Fibroblast of mammary gland (primary cell): Measurements from ENCODE around the gene SMIM22.

Experiments used
- DNase-seq: peaks from one replicate; pipeline ENCODE4 v3.0.0-alpha.2; 2010; ENCODE audit warnings: low read depth
- H3K4me3 ChIP-seq: 2 replicates; pipeline ENCODE4 v1.5.1; 2011; ENCODE audit warnings: low read depth, mild to moderate bottlenecking, low read length, moderate library complexity; ENCODE audit not compliant: control insufficient read depth
- CTCF ChIP-seq: conservative IDR thresholded peaks from 2 replicates; pipeline ENCODE4 v1.5.1; 2011; ENCODE audit warnings: low read depth, low read length, inconsistent platforms; ENCODE audit not compliant: control insufficient read depth, insufficient read depth

SMIM22 gene

GRCh38 chr16:4801962-4802658 lies 6.9 kb downstream of the SMIM22 start, which contains the start of gene ROGDI:
TSS of gene ROGDI (minus strand) at chr16:4802633. CDS start at chr16:4802571, 62 bp downstream.
- H3K4me3 ChIP-seq, result peak within 1 kb of the TSS; percentile 62
- TF ChIP-seq CTCF, result no peak
- DNase-seq, result no peak

GRCh38 chr16:4802659-4803287 lies 7.6 kb downstream of the SMIM22 start:
- peak; percentile 87 for DNase-seq
- H3K4me3 ChIP-seq, result peak overlapping the region; percentile 62
- no peak for TF ChIP-seq CTCF

GRCh38 chr16:4803401-4803844 lies 8.3 kb downstream of the SMIM22 start:
- TF ChIP-seq CTCF, result no peak
- DNase-seq, result no peak
- H3K4me3 ChIP-seq, result peak overlapping the region; percentile 62

GRCh38 chr16:4803898-4804762 lies 9.0 kb downstream of the SMIM22 start:
- TF ChIP-seq CTCF, result no peak
- DNase-seq, result no peak
- no peak overlapping the region for H3K4me3 ChIP-seq

- no peak overlapping the region for H3K4me3 ChIP-seq
- no peak for DNase-seq
- no peak for TF ChIP-seq CTCF
These were observed 10.1 kb downstream of the SMIM22 start for GRCh38 chr16:4805231-4805630.

- no peak overlapping the region for H3K4me3 ChIP-seq
- no peak for TF ChIP-seq CTCF
- DNase-seq, result no peak
These were observed 11.1 kb downstream of the SMIM22 start for GRCh38 chr16:4806280-4806679.
